Femur (tissue), 1 donor: ENCODE measurements around the gene LIPG.
"Not testable (repeated sequence)": the region's sequence is repeated elsewhere in the genome, so short reads cannot be mapped to it uniquely, and the experiment has no call there.

Experiments
- DNase-seq: peaks from one replicate; pipeline ENCODE4 v3.0.0-alpha.2; 2017

The LIPG gene

GRCh38 chr18:49579583-49579982 lies 17.7 kb downstream of the LIPG start:
- not testable (repeated sequence) for DNase-seq

GRCh38 chr18:49580279-49580678 lies 18.4 kb downstream of the LIPG start:
- no peak for DNase-seq

GRCh38 chr18:49581371-49581770 lies 19.5 kb downstream of the LIPG start:
- DNase-seq: no peak

GRCh38 chr18:49582579-49582978 lies 20.7 kb downstream of the LIPG start:
- no peak for DNase-seq

GRCh38 chr18:49584394-49584793 lies 22.5 kb downstream of the LIPG start:
- no peak for DNase-seq

- DNase-seq: not testable (repeated sequence)
These were observed 23.1 kb downstream of the LIPG start for GRCh38 chr18:49584951-49585350.

- DNase-seq: no peak
These were observed 24.2 kb downstream of the LIPG start for GRCh38 chr18:49585781-49586663.

- DNase-seq: no peak
These were observed 26.3 kb downstream of the LIPG start for GRCh38 chr18:49588171-49588570.

- DNase-seq: no peak
These were observed 27.1 kb downstream of the LIPG start for GRCh38 chr18:49588971-49589370.

GRCh38 chr18:49590608-49591007 lies 28.8 kb downstream of the LIPG start:
- DNase-seq: no peak

GRCh38 chr18:49591271-49591670 lies 29.4 kb downstream of the LIPG start:
- no peak for DNase-seq

- DNase-seq: no peak
These were observed 29.9 kb downstream of the LIPG start for GRCh38 chr18:49591775-49592174.

- DNase-seq: no peak
These were observed 34.8 kb downstream of the LIPG start for GRCh38 chr18:49596687-49597086.

- DNase-seq: no peak
These were observed 35.5 kb downstream of the LIPG start for GRCh38 chr18:49597157-49597931.

GRCh38 chr18:49601211-49601610 lies 39.4 kb downstream of the LIPG start:
- no peak for DNase-seq

- DNase-seq: no peak
These were observed 46.8 kb downstream of the LIPG start for GRCh38 chr18:49608366-49609255.

- DNase-seq: no peak
These were observed 47.6 kb downstream of the LIPG start for GRCh38 chr18:49609256-49610021.

- DNase-seq: no peak
These were observed 48.2 kb downstream of the LIPG start for GRCh38 chr18:49610022-49610445.

- no peak for DNase-seq
These were observed 49.5 kb downstream of the LIPG start for GRCh38 chr18:49611316-49611715.

- DNase-seq: no peak
These were observed 50.7 kb downstream of the LIPG start for GRCh38 chr18:49612515-49613033.

- DNase-seq: no peak
These were observed 51.3 kb downstream of the LIPG start for GRCh38 chr18:49613141-49613640.
